Astrocyte (in vitro differentiated cells and primary cell): ENCODE data around the gene SLBP.

Experiments
- CTCF ChIP-seq: IDR thresholded peaks from 2 replicates; pipeline ENCODE4 v1.5.1; 2011; ENCODE audit warnings: low read depth, mild to moderate bottlenecking, inconsistent platforms, low read length, moderate library complexity; ENCODE audit not compliant: insufficient read depth
- EZH2 ChIP-seq: IDR thresholded peaks from 2 replicates; pipeline ENCODE4 v1.6.1; 2012; ENCODE audit warnings: mild to moderate bottlenecking, low read length, inconsistent platforms; ENCODE audit not compliant: insufficient read depth

GRCh38 chr4:1647432-1647831, 64.7 kb downstream of the SLBP start:
- TF ChIP-seq CTCF (no peak), EZH2 (no peak)
